Measurements from ENCODE around the gene NXPH1.

- TF ChIP-seq POLR2AphosphoS5 (IDR thresholded peaks at IDR 0.05), result no peak
- TF ChIP-seq, protein P1, sequence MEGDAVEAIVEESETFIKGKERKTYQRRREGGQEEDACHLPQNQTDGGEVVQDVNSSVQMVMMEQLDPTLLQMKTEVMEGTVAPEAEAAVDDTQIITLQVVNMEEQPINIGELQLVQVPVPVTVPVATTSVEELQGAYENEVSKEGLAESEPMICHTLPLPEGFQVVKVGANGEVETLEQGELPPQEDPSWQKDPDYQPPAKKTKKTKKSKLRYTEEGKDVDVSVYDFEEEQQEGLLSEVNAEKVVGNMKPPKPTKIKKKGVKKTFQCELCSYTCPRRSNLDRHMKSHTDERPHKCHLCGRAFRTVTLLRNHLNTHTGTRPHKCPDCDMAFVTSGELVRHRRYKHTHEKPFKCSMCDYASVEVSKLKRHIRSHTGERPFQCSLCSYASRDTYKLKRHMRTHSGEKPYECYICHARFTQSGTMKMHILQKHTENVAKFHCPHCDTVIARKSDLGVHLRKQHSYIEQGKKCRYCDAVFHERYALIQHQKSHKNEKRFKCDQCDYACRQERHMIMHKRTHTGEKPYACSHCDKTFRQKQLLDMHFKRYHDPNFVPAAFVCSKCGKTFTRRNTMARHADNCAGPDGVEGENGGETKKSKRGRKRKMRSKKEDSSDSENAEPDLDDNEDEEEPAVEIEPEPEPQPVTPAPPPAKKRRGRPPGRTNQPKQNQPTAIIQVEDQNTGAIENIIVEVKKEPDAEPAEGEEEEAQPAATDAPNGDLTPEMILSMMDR (IDR thresholded peaks at IDR 0.05), result no peak
- no peak for TF ChIP-seq POLR2A (IDR thresholded peaks at IDR 0.05)
- TF ChIP-seq EP300 (IDR thresholded peaks at IDR 0.05), result no peak
These were observed 164.2 kb downstream of the NXPH1 start for GRCh38 chr7:8597565-8597964.

All from sigmoid colon (tissue), 4 donors.